Measurements from ENCODE around the gene KRT79.

The KRT79 gene

DNA sequence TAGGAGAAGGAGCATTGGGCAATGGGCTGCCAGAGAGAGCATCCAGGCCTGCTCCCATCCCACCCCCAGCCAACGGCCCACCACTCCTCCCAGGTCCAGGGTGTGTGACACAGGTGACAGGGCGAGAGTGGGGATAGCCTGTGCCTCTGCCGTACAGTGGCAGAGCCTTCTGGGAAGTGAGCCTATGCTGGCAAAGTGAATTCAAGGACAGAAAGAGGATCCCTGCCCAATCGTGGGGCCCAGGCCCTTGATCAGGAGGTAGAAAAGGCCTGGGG, 553 bp upstream of the KRT79 start:
- DNase-seq (ENCODE audit: low read depth), result no peak

- no peak for DNase-seq (ENCODE audit: low read depth)
Observed at GRCh38 chr12:52832985-52833905, 866 bp downstream of the KRT79 start.

DNA sequence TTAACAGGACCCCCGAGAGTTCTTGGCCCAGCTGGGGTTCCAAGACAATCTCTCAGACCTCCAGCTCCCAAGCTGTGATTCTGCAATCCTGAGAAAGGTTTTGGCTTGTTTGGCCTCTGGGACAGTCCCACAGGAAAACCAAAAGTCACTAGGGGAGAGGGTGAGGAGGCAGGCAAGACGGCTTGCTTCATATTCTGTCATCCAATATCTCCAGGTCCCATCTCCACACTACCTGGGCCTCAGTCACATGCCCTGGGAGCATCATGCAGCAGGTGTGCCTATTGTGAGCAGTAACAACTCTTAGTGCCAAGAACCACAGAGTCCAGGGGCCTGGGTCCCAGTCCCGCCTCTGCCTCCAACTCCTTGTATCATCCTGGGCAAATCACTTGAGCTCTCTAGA, 1.7 kb downstream of the KRT79 start:
- DNase-seq (ENCODE audit: low read depth), result no peak

DNA sequence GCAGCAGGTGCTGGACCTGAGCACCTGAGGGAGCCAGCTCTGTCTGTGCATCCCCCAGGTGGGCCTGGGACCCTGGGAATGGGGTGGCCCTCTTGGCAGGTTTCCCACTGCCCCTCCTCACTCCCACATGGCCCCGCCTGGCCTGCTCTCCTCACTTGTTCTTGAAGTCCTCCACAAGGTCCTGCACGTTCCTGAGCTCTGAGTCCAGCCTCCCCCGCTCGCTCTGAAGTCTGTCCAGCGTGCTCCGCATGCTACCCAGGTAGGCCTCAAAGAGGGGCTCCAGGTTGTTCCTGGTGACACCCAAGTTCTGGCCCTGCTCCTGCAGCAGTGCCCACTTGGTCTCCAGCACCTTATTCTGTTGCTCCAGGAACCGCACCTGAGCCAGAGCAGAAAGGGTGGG, 2.9 kb downstream of the KRT79 start:
- DNase-seq (ENCODE audit: low read depth), result no peak

DNA sequence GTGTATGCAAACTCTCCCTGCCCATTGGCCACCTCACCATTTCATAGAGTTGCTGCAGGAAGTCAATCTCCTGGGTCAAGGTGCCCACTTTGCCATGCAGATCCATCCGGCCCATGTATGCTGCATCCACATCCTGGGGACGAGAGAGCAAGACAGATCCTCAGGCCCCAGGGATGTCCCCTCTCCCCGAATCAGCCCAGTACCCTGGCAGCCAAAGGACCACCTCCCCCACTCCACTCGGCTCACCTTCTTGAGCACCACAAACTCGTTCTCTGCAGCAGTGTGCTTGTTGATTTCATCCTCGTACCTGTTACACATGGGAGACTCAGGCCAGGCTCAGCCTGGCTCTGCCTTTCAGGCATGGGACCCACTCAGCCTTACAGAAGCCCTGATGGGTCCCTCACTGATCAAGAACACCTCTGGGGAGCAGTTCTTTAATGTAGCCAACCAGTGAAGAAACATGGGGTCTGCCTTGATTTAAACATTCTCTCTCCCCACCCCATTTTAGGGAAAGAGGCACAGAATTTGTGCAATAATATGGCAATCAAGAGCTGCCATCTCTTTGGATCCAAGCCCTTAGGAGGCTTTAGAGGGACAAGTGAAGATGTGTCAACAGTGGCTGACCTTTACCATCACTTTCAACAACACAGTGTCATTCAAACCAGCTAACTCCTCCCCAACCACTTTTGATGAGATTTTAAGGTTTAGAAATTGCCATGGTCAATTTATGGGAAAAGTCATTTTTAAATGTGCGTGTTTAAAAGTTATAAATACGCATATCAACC, 3.9 kb downstream of the KRT79 start:
- DNase-seq (ENCODE audit: low read depth), result no peak

DNA sequence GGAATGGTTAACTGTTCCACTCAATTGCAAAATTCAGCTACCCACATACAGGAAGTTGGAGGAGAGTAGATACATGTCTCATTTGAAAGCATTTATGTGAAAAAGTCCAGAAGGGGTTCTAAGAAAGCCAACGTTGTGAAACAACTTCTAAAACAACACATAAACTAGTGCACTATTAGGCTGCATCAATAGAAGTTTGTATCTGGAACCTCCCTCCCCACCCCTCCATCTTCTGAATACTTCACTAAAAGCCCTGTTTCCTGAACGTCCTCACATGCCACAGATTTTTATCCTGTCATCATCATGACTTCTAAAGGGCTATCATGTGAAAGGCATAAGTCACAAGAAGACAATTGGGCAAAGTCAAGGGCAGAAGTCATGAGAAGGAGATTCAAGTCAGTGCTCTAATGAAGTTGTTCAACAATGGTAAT, 5.5 kb downstream of the KRT79 start:
- DNase-seq (ENCODE audit: low read depth), result no peak

DNA sequence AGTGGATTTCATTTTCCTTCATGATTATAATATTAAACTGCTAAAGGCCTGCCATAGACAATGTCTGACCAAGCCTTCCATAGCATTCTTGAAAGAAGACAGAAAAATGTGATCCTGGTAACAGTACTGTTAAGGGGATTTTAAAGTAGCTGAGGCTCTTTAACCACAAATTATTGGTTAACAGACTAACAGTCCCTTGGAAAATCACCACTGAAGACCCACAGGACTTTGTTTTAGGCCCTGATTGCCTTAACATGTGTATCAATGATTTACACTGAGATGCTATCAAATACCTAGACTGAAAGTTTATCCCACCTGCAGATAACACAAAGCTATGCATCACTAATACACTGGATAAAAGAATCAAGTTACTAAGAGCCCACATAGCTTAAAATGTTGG, 6.0 kb downstream of the KRT79 start:
- DNase-seq (ENCODE audit: low read depth), result no peak

- no peak for DNase-seq (ENCODE audit: low read depth)
Observed at GRCh38 chr12:52827499-52828090, 6.5 kb downstream of the KRT79 start.

DNA sequence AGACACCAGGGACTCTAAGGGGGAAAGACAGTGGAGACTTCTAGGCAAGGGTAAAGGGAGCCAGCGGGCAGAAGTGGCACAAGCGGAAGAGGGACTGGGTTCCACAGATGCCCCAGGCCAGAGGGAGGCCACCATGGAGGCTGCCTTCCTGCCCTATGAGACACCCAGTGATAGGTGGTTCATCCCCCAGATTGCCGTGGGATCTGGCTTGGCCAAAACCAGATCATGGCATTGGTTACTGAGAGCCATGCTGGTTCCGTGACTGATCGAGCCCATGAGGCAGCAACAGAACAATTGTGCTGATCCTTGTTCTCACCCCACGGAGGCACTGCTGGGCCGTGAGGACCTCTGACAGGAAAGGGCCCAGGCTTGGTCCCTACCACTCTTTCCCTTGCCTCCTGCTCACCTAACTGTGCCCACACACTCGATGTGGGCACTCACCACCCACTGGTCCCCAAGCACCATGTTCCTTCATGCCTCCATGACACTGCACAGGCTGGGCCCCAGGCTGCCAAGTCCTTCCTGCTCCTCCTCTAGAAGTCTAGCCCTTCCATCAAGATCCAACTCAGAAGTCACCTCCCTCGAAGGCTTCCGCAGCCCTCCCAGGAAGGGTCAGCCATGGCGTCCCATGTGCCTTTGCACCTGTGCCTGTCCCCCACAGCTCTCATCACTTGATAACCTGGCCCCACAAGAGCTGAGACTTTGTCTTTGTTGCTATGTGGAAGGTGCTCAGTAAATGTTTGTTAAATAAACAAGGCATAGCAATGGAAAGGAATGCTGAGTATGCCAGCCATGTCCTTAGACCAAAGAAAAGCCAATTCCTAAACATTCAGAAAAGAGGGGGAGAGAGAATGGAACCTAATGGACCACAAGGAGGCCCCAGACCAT, 7.3 kb downstream of the KRT79 start:
- no peak for DNase-seq (ENCODE audit: low read depth)

- DNase-seq (ENCODE audit: low read depth), result no peak
Observed at GRCh38 chr12:52825961-52826360, 8.2 kb downstream of the KRT79 start.

GRCh38 chr12:52824741-52825410, 9.2 kb downstream of the KRT79 start:
- no peak for DNase-seq (ENCODE audit: low read depth)

DNA sequence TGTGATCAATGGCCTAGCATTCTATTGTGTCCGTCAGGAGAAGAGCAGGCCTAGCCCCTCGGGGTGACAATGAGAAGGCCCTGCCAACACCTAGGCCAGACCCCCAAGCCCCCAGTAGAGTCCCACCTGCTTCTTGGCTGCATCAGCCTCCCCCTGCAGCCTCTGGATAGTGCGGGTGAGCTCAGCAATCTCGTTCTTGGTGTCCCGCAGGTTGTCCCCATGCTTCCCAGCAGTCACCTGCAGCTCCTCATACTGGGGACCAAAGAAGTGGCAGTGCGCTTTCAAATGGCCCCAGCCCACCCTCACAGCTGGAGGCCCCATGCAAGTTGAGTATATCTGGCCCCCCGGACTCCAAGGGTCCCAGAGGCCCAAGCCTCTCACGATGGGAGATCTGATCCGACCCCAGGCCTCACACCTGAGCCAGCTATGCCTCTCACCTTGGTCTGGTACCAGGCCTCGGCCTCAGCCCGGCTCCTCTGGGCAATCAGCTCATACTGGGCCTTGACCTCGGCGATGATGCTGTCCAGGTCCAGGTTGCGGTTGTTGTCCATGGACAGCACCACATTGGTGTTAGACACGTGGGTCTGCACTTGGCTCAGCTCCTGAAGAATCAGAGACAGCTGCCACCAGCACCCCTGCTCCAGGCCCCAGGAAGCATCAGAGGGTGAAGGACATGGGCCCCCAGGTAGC, 10.2 kb downstream of the KRT79 start:
- DNase-seq (ENCODE audit: low read depth), result no peak

DNA sequence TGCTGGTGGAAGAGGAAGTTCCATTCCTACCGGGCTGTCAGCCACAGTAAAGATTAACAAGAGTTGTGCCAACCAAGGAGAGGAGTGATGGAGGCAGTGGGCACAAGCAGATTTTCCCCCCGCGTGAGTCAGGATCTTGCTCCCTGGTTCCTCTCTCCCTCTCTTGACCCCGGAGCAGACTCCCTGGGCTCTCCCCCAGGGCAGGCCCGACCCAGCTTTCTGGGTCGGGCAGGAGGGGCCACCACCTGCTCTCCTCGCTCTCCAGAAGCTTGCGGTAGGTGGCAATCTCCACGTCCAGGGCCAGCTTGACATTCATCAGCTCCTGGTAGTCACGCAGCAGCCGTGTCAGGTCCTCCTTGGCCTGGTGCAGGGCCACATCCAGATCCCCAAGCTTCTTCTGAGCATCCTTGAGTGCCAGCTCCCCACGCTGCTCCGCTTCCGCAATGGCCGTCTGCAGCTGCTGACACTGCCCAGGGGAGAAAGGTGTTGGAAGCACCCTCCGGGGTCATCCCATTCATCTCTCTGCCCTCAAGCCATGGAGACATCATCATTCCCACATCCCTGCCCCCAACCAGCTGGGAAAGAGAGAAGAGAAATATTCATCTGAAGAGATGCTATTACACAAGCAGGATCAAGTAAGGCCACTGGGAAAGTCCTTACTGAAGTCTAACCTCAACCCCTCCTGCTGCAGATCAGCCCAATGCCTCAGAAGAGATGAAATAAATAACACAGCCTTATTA, 11.2 kb downstream of the KRT79 start:
- no peak for DNase-seq (ENCODE audit: low read depth)

DNA sequence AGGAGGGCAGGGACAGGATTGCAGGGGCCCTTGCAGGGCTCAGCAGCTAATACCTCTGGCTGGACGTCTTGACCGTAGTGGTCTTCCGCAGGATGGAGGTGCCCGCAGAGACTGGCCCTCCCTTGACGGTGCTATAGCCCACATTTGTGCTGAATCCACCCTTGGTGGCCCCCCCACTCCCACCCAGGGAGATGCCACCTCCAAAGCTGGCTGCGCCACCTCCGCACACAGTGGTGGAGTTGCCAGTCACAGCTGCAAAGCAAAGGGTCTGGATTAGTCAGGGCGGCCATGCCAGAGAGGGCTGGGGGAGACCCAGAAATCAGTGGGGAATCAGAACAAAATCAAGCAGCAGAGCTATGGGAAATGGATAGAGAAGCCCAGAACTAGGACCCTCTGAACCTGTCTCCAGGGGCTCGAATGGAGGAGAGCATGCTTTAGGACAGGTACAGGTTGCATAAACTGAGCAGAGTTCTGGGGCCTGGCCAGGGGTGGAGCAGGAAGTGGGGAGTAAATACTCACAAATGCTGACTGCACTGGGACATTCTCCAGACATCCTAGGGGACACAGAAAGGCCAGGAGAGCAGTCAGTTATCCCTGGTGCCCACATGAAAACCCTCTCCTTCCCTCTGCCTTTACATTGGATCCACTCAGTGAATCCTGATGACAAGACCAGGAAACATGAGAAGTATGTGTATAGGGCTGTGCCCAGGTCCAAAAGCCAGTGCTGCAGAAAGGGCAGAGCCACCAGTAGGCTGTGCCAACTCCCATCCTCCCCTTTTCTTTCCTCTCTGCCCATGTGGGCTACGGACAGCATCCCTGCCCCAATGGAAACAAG, 12.1 kb downstream of the KRT79 start:
- no peak for DNase-seq (ENCODE audit: low read depth)

DNA sequence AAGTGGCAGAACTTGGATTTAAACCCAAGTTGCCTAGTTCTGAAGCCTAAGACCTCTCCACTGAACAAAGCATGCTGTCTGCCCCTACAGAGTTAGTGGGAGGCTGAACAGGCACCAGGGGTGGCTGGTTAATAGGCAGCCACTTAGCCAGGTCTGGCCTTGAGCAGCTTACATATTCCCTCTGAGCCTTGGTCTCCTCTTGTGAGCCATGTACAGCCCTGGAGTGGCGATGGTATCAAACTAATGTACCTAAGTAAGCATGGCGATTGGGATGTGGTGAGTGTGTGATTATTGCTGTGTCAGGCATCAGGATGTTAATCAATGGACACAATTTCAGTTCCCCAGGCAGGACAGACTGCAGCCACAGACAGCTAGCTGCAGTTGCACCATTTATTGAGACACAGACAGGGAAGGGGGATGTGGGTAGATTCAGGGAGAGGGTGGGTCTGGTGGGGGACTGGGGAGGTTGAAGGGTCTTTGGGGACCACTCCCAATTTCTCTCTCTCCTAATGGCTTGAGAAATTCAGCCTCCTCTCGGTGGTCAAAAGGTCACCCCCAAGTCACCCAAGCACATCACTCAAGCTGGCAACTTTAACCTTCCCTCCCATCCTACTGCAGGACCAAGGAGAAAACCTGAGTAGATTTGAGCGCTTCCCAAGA, 12.9 kb downstream of the KRT79 start:
- DNase-seq (ENCODE audit: low read depth), result no peak

DNA sequence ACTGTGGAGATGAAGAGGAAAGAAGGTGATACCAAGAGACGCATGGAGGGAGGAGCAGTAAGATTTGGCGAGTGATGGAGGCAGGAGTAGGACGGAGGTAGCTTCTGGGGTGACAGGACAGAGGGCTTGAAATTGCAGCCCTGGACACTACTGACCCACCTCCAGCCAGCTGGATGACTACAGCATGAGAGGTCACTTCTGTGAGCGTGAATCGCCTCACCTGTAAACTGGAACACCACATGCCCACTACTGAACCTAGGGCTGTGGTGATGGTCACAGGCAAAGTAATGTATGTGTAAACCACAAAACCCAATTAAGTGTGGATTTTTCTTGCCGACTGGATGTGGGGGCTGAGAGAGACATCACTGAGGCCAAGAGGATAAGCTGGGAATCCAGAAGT, 13.6 kb downstream of the KRT79 start:
- no peak for DNase-seq (ENCODE audit: low read depth)

GRCh38 chr12:52819731-52820510, 14.2 kb downstream of the KRT79 start:
- DNase-seq (ENCODE audit: low read depth), result no peak

DNA sequence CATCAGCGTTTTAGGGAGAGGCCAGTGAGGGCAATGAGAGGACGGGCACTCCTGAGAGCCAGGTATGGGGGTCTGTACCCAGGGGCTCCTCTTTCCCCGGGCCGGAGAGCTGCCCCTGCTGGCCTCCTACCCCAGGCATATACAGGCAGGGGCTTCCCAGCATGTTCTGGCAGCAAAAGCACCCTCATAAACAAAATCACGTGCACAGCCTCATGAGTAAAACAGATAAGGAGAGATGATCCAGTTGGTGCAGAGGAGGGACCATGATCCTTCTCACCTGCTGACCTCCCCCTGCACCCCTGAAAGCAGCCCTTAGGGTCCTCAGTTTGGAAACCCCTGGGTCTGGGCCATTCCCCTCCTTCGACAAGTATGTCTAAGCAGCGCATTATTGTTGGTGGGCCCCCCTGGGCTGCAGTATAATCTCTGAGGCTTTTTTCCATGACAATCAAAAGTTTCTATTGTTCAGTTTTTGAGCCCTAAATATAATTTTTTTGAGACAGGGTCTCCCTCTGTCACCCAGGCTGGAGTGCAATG, 15.2 kb downstream of the KRT79 start:
- DNase-seq (ENCODE audit: low read depth), result no peak
